Vagina (tissue), 2 donors: ENCODE measurements around the gene IL17RA.

Source experiments
- POLR2A ChIP-seq, 2 donors: fragments of 450-650 bp; IDR thresholded peaks; one replicate each; pipeline ENCODE4 v1.6.1; 2017; ENCODE audit warnings: antibody characterized with exemption in 2 of 2, mild to moderate bottlenecking in 2 of 2, moderate library complexity in 2 of 2
- TF ChIP-seq, protein P1 (sequence below), 3 experiments: fragments of 450-650 bp in 2 of 3; fragments of 200-600 bp in 1 of 3; sonication (generic) in 1 of 3; IDR thresholded peaks; one replicate each; pipeline ENCODE4 v1.5.1; 2017 to 2019; ENCODE audit warnings: antibody characterized with exemption in 3 of 3, mild to moderate bottlenecking in 2 of 3, moderate library complexity in 2 of 3

DNA sequence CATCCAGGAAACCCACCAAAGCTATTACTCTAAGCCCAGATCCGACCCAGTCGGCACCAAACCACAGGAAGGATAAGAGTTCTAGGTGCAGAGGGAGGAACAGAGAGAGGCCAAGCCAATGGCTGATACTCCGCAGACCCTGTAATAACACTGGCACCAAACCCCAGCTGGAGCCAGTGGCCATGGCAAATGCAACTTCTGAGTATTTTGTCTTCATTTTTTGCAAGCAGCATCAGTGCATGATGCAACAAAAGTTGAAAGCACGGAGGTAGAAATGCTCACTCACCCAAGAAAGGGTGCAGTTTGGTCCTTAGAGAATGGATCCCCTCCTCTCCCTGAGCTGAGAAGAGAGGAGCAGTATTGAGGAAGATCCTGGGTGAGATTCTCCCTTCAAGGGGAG, 33.5 kb downstream of the IL17RA start:
- TF ChIP-seq, protein P1, sequence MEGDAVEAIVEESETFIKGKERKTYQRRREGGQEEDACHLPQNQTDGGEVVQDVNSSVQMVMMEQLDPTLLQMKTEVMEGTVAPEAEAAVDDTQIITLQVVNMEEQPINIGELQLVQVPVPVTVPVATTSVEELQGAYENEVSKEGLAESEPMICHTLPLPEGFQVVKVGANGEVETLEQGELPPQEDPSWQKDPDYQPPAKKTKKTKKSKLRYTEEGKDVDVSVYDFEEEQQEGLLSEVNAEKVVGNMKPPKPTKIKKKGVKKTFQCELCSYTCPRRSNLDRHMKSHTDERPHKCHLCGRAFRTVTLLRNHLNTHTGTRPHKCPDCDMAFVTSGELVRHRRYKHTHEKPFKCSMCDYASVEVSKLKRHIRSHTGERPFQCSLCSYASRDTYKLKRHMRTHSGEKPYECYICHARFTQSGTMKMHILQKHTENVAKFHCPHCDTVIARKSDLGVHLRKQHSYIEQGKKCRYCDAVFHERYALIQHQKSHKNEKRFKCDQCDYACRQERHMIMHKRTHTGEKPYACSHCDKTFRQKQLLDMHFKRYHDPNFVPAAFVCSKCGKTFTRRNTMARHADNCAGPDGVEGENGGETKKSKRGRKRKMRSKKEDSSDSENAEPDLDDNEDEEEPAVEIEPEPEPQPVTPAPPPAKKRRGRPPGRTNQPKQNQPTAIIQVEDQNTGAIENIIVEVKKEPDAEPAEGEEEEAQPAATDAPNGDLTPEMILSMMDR (IDR thresholded peaks at IDR 0.05), result no peak
- no peak for TF ChIP-seq POLR2A (IDR thresholded peaks at IDR 0.05)
